HG03196 (cell line): ENCODE data around the gene SNTG2.

Experiments used
- ATAC-seq: cut with Tn5 transposase; IDR thresholded peaks from one replicate; pipeline ENCODE4 v1.9.1; 2021; ENCODE audit not compliant: unreplicated experiment

The SNTG2 gene

DNA sequence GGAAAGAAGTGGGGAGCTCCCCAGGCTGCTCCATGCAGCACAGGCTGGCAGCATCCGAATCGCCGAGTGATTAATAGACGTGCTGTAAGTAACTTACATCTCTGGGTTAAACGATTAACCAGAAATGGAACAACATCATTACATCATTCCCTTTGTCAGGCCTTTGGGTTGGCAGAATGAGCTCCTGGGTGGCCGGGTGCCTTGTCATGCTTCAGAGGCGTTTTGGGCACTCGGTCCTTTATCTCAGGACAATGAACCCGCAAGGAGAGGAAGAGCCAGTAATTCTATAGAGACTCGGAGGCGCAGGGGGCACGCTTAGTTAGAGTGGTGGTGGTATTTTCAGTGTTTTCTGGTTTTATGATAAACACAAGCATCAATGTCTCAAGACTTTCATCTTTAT, 315.7 kb downstream of the SNTG2 start:
- ATAC-seq = no peak

DNA sequence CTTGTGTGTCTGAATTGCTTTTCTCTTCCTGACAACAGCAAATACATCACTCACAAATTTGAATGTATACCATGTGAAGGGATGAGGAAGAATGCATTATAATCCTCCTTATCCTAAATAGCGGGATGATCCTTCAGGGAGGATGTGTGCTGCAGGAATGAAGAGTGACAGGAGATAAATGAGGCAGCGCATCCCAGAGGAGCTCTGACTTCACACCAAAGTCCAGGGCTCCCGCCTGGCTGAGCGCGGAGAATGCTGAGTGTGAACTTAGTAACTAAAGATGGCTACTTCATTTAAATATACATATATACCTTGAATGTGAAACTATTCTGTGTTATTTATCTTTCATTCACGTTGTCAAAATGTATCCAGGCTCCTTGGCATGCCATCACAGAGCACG, 317.4 kb downstream of the SNTG2 start:
- ATAC-seq = no peak

DNA sequence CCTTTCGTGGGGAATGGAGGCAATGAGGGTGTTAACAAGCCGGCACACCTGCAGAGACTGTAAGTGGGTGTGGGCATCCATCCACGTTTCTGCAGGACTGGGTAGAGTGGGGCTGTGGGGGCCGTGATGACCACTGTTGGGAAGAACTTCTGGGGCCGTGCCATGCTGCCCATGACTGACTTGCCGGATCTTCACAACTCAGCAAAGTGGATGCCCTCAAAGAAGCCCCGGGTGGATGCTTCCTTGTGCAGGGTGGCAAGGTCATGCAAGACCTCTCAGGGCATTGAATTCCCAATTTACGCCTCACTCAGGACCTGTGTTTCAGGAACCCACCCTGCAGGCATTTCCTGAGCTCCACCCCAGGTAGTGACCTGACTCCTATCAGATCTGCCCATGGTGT, 319.2 kb downstream of the SNTG2 start:
- no peak for ATAC-seq

DNA sequence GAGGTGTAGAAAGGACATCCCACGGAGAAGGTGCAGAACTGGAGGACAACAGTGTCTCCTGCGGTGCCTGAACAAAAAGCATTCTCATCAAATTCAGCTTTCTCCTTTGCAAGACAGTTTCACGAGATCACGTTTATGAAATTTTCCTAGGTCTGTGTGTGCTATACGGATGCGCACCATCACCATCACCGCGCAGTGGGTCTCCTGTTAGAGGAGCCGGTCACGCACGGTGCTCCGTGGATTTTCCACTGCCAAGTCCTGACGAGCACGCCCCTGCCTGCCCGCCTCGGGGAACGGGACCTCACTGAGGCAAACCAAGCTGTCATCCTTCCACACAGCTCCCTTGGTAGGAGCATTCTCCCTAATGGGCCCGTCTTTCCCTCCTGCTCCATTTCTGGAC, 322.2 kb downstream of the SNTG2 start:
- no peak for ATAC-seq

DNA sequence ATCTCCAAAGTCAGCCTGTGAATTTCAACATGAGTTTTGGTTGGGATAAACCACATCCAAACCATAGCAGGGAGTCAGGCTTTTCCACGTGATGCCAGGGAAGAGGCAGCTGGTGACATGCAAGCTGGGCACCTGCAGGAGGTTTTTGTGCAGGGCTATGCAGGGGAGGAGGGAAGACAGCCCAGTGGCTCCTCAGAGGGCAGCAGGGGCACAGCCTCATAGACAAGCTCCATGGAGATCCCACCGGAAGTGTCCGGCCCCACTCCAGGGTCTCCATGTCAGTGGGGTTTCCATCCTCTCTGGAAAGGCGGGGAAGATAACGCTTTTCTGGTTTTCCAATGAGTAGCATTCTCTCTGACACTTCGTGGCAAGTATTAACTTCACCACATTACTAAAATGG, 327.0 kb downstream of the SNTG2 start:
- no peak for ATAC-seq

DNA sequence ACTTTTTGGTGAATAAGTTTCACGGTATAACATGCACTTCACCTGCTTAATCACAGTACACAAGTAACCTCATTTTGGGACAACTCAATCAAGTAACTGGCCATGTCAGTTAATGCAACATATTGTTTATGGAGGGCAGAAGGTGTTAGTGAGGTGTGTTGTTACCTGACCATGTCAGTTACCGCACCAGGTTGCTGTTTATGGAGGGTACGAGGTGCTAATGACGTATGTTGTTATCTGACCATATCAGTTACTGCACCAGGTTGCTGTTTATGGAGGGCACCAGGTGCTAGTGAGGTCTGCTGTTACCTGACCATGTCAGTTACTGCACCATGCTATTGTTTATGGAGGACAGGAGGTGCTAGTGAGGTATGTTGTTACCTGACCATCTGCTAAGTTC, 327.5 kb downstream of the SNTG2 start:
- no peak for ATAC-seq

DNA sequence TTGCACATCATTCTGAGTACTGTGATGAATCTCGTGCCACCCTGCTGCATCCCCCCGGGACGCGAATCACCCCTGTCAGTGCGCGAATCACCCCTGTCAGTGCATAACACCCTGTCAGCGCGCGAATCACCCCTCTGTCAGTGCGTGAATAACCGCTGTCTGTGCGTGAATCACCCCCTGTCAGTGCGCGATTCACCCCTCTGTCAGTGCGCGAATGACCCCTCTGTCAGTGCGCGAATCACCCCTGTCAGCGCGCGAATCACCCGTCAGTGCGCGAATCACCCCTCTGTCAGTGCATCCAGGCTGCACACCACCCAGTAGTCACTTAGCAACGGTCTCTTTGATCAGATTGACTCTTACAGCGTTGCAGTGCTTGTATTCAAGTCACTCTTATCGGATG, 328.2 kb downstream of the SNTG2 start:
- no peak for ATAC-seq

DNA sequence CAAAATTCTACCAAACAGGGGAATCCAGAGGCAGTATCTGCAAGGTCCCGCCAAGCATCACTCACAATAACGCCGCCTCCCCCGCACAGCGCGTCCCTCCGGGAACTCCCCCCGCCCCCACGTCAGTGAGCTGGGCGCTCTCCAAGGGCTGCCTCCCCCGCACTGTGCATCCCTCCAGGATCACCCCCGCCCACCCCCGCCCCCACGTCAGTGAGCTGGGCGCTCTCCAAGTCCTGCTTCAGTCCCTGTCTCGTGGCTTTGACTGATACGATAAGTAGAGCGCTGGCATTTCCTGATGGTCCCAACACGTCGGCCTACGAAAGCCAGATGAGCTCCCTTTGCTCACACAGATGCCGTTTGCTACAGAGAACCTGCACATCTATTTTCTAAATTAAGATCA, 331.9 kb downstream of the SNTG2 start:
- ATAC-seq = no peak

DNA sequence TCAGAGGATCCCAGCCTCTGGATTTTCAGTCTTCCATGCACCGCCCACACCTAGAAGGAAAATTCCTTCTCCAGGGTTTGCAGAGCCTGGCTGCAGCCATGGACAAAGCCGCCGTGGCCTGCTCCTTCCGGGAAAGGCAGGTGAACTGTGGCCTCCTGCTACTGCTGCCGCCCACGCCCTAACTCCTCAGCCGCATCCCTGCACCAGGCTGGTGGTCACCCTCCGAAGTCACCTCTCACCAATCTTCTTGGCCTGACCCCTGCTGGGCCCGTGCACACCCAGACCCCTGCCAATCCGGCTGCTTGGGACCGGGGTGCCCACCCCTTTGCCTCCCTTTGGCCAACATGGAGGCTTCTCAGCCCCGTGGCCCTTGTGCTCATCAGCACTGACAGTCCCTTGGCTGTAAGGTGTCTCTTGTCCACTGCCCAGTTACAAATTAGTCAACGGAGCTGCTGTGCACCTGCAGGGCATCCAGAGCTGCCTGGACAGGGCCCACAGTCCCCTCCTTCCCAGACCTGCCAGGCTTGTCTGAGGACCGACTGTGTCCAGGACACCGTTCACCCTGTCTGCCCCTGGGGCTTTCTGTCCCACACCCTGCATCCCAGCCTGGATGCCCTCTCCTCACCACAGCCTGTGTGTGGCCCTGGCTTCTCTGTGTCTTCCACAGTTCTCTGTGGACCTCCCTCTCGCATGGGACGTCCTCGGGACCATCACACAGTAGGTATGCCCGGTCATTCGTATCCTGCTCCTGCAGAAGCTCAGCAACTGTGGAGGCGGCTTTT, 332.6 kb downstream of the SNTG2 start:
- ATAC-seq = no peak

DNA sequence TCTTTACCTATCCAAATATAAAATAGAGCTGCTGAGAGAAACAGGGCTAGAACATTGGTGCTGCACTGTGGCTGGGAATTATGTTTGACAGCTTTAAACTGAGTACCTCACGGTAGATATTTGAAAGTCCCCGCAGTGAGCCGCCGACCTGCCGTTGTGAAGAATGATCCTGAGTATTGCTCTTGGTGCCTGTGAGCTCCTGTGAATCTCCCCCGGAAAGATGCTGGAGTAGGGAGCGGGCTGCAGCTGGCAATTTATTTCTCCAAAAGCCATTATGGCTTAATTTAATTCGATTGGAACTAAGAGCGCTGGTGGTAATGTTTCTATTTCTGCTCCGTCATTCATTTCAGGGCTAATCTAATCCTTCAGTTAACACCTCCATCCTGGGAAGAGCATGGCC, 333.2 kb downstream of the SNTG2 start:
- ATAC-seq = no peak

DNA sequence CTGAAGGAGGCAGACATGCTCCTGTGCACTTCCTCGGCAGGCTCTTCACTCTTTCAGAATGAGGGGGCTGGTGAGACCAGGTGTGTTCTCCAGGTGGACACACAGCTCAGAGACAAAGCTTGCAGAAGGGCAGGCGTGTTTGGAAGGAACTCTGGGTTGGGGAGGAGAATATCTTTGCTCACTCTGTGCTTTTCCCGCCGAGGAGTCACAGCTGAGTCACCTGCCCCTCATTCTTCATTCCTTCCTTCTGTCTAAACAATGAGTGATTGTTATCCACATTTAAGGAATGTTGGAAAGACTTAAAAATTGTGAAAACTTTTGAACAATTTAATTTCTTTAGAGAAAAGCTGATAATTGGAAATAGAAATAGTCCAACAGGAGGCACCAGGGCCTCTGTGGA, 336.3 kb downstream of the SNTG2 start:
- ATAC-seq = no peak

DNA sequence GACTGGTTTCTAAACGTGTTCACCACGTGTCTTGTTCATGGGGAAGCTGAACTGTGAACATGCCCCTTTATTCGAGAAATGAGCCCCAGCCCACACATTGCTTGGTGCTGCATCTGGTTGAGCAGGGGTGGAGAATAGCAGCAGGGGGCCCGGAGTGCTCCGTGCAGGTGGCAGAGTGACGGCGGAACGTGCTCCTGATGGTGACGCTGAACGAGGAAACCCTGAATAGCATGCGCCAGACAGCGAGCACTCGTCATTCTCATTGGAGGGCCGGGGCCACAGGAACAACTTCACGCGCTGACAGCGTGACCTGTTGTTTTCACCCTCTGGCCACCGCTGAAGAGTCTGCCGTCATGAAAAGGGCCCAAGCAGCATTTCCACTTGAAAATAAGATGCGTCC, 336.8 kb downstream of the SNTG2 start:
- no peak for ATAC-seq

DNA sequence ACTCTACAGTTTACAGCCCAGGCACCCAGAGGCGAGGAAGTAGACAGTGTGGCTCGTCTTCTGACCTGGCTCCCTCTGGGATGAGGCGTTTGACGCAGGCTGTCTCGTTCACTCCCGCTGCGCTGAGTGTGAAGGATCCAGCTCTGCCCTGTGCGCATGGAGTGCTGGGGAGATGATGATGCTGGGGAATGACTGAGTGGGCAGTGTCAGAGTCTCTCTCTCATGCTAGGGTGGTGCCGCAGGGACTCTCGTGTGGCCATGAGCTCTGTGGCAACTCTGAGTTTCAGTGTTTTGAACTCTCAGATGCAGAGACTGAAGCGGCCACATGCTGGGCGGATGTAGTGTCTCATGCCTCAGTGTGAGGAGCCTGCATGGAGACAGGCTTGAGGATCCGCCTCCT, 344.3 kb downstream of the SNTG2 start:
- ATAC-seq = no peak

DNA sequence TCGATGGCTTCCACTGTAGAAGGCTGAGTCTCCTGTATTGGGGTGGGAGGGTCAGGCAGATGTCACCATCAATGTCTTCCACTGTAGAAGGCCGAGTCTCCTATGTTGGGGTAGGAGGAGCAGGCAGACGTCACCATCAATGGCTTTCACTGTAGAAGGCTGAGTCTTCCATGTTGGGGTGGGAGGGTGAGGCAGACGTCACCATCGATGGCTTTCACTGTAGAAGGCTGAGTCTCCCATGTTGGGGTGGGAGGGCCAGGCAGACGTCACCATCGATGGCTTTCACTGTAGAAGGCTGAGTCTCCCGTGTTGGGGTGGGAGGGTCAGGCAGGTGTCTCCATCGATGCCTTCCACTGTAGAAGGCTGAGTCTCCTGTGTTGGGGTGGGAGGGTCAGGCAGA, 345.1 kb downstream of the SNTG2 start:
- no peak for ATAC-seq

DNA sequence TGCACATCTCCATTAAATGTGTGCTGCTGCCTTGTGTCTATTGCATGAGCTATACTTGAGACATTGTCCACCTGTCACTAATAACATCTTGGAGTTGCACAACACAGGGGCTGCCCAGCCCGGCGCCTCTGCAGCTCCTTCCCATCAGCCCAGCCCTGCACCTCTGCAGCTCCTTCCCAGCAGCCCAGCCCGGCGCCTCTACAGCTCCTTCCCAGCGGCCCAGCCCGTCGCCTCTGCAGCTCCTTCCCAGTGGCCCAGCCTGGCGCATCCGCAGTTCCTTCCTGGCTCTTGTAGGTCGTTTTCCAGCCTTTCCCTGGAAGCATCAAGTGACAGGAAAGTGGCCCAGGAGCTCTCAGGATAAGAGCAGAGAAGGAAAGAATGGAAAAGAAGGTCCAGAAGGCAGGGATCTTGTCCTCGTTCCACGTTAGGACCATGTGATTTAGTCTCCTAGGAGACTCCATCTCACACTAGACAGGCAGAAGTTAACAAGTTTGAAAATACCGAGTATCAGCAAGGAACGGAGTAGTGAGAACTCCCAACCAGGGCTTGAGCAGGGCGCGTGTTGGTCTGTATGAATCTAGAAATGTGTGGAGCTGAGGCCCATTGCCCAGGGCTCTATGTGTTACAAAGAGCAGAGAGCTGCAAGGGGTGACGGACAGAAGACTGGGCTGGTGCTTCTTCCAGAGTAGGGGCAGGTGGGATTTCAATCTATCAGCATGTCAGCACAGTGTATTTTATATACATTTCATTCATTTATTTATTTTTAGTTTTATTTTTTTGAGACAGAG, 346.9 kb downstream of the SNTG2 start:
- no peak for ATAC-seq

DNA sequence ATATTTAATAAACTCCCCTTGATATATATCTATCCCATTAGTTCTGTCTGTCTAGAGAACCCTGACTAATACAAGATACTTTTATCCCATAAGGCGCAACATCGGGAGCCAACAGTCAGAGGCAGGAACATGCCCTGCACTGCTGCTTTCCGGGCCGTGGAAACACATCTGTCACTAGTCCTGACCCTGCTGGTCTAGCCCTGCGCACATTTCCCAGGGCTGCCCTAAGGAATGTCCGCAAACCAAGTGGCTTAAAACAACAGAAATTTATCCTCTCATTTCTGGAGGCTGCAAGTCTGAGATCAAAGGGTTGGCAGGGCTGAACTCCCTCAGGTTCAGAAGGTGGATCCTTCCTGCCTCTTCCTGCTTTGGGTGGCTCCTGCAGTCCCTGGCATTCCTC, 348.4 kb downstream of the SNTG2 start:
- ATAC-seq = no peak

DNA sequence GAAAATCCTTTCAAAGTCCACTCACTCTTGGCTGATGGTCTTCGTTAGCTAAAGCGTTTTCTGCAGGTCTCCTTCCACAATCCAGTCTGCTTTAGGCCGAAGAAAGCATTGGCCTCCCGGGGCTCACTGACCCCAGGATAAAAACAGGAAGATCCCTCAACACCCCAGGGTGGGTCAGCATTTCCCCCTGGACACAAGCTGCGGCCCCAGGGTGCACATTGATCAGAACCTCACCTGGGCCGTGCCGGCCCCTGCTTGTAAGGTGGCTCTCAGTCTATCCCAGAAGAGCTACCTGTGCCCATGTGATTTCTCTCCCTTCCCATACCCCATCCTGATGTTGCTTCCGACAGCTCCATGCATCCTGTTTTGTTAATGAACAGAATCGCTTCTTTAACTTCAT, 349.6 kb downstream of the SNTG2 start:
- no peak for ATAC-seq

DNA sequence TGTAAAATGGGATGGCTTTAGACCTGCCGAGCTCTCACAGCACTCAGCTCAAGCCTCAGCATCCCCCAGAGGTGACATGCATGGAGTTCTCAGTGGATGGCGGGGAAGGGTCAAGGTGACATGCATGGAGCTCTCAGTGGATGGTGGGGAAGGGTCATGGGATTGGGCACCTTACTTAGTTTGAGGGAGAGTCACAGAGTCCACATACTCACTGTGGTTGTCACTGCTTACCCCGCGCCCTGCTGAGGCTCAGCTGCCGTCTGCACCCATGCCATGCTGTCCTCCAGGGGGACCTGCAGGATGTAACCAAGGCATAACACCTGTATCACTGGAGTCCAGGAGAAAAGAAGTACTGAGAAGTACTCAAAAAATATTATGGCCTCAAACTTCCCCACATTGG, 350.4 kb downstream of the SNTG2 start:
- ATAC-seq = no peak

DNA sequence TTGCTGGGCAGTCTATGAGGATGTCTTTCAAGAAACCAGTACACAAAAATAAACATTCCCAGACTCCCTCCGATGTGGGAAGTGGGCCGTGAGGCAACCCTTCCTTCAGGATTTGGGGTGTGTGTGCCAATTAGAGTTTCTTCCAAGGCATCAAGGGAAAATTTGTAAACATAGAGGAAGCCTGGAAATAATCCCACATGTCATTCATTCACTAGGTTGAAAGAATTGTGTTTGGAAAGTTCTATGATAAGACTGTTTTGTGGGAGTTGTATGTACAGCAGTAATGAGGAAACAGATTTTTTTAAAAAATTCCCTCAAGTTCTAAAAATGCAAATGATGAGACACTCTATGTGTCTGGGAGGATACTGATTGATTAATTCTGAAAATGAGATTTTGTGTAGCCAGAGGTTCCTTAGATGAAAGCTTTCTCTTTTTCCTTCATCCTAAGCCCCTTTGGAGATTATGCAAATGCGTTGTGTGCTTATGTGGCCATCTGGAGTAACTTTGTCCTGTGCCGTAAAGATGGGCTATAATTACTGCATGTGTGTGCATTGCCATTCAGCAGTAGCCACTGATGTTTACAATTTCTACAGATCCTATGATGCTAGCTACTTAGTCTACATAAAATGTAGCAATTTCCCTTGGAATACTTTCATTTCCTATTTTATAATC, 354.8 kb downstream of the SNTG2 start:
- ATAC-seq = no peak

DNA sequence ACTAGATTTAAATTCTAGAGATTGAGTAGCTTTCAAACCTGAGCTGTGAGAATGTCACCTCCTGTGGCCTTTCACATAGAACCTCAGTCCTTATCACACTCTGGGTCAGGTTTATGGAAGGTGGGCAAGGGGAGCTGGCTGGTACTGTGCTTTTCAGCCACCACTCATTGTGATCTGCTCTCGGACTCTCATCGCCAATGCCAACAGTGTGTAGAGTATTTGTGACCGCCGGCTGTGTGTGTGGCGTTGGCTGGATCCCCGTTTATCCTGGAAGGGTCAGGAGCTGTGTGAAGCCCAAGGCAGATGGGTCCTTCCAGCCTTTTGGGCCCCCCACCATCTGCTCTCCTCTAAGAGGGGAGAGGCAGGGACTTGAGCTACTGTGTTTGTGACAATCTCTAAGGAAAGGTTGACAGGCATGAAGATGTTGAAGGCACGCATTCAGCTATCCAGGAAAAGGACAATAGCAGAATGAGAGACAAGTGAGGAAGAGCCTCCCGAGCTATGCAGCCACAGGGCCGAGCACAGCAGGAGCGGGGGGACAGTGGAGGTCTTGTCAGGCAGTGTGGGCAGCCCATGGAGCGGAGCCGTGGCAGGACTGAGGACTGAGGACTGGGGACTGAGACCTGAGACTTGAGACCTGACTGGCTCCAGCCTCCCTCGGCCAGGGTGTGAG, 355.5 kb downstream of the SNTG2 start:
- no peak for ATAC-seq

DNA sequence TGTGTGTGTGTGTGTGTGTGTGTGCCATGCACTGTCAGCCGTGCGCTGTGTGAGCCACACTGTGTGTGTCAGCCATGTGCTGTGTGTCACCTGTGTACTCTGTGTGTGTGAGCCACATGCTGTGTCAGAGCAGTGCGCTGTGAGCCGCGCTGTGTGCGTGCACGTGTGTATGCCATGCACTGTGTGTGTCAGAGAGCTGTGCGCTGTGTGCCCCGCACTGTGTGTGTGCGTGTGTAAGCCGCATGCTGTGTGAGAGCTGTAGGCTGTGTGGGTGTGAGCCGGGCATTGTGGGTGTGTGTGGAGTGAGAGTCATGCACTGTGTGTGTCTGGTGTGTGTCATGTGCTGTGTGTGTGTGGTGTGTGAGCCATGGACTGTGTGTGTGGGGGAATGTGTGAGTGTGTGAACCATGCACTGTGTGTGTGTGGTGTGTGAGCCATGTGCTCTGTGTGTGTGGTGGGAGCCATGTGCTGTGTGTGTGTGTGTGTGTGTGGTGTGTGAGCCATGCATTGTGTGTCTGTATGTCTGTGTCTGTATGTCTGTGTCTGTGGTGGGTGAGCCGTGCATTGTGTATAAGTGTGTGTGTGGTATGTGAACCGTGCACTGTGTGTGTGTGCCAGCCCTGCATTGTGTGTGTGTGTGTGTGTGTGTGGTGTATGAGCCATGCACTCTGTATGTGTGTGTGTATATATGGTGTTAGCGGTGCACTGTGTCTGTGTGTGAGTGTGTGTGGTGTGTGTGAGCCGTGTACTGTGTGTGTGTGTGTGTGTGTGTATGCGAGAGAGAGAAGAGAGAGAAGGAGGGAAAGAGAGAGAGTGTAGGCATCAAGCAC, 356.3 kb downstream of the SNTG2 start:
- ATAC-seq = no peak
